Measurements from ENCODE around the gene MCEE. TPM values are rescaled to one million over a fixed set of nuclear protein-coding genes. Genes with fewer than 3 reads are reported as not detected.

MCEE gene
- total RNA-seq, 2 donors from 2014 or later = 17.2 to 27.5 TPM

- H3K27ac ChIP-seq = no peak overlapping the region
- no peak overlapping the region for H3K4me3 ChIP-seq
- no peaks in the 10 kb centered on the region for H3K9me3 ChIP-seq
- H3K27me3 ChIP-seq = no peaks in the 10 kb centered on the region
- DNase-seq (ENCODE audit: low spot score) = no peak
- no peak for TF ChIP-seq CTCF (IDR thresholded peaks at IDR 0.05)
- H3K36me3 ChIP-seq = peaks cover 22% of the 10 kb centered on the region
- peaks cover 0 to 10% of the 10 kb centered on the region in 2 donors for H3K4me1 ChIP-seq
These were observed 23.7 kb upstream of the MCEE start for GRCh38 chr2:71153585-71154224.

GRCh38 chr2:71151620-71152019 is 21.6 kb upstream of the MCEE start:
- Histone ChIP-seq H3K27me3 (no peaks in the 10 kb centered on the region), H3K4me1 (no peaks in the 10 kb centered on the region), H3K4me3 (no peak overlapping the region), H3K36me3 (peaks cover 43% of the 10 kb centered on the region), H3K9me3 (no peaks in the 10 kb centered on the region), H3K27ac (no peak overlapping the region)
- no peak for TF ChIP-seq CTCF (IDR thresholded peaks at IDR 0.05)
- no peak for DNase-seq (ENCODE audit: low spot score)

GRCh38 chr2:71150082-71150816 is 20.2 kb upstream of the MCEE start:
- Histone ChIP-seq H3K9me3 (no peaks in the 10 kb centered on the region), H3K4me3 (no peak overlapping the region), H3K27ac (no peak overlapping the region), H3K36me3 (peaks cover 57% of the 10 kb centered on the region), H3K27me3 (no peaks in the 10 kb centered on the region), H3K4me1 (no peaks in the 10 kb centered on the region)
- DNase-seq (ENCODE audit: low spot score) = no peak
- no peak for TF ChIP-seq CTCF (IDR thresholded peaks at IDR 0.05)

- Histone ChIP-seq H3K27ac (no peak overlapping the region), H3K4me1 (peaks cover 0 to 6% of the 10 kb centered on the region in 2 donors), H3K36me3 (peaks cover 73% of the 10 kb centered on the region), H3K9me3 (no peaks in the 10 kb centered on the region), H3K4me3 (no peak overlapping the region), H3K27me3 (no peaks in the 10 kb centered on the region)
- no peak for DNase-seq (ENCODE audit: low spot score)
- no peak for TF ChIP-seq CTCF (IDR thresholded peaks at IDR 0.05)
These were observed 18.6 kb upstream of the MCEE start for GRCh38 chr2:71148506-71149063.

- H3K9me3 ChIP-seq = no peaks in the 10 kb centered on the region
- H3K27me3 ChIP-seq = no peaks in the 10 kb centered on the region
- H3K4me1 ChIP-seq = peaks cover 0 to 10% of the 10 kb centered on the region in 2 donors
- H3K36me3 ChIP-seq = peaks cover 87% of the 10 kb centered on the region
- no peak overlapping the region for H3K4me3 ChIP-seq
- no peak for TF ChIP-seq CTCF (IDR thresholded peaks at IDR 0.05)
- no peak overlapping the region for H3K27ac ChIP-seq
- DNase-seq (ENCODE audit: low spot score) = no peak
These were observed 13.8 kb upstream of the MCEE start for GRCh38 chr2:71143782-71144181.
